ENCODE results near the gene RNU6-9.

GRCh38 chr19:858284-858683 is 35.0 kb upstream of the RNU6-9 start:
- TF ChIP-seq CTCF (IDR thresholded peaks at IDR 0.05; ENCODE audit: low read length) (no peak), EZH2phosphoT487 (IDR thresholded peaks at IDR 0.05; ENCODE audit: low read length) (no peak), EZH2 (optimal IDR thresholded peaks at IDR 0.05; ENCODE audit: low read depth, low read length) (no peak)
